UCSD-AML1 (cell line): ENCODE results near the gene RPS6KA4.
A peak's percentile ranks its signal among the peaks of the same experiment; 100 is the strongest.

Experiments used
- DNase-seq: peaks from one replicate; lab custom pipeline; 2025; ENCODE audit not compliant: unreplicated experiment; lab: John Stamatoyannopoulos, UW

RPS6KA4 gene

GRCh38 chr11:64344787-64345186 lies 14.2 kb upstream of the RPS6KA4 start:
- DNase-seq = no peak

DNA sequence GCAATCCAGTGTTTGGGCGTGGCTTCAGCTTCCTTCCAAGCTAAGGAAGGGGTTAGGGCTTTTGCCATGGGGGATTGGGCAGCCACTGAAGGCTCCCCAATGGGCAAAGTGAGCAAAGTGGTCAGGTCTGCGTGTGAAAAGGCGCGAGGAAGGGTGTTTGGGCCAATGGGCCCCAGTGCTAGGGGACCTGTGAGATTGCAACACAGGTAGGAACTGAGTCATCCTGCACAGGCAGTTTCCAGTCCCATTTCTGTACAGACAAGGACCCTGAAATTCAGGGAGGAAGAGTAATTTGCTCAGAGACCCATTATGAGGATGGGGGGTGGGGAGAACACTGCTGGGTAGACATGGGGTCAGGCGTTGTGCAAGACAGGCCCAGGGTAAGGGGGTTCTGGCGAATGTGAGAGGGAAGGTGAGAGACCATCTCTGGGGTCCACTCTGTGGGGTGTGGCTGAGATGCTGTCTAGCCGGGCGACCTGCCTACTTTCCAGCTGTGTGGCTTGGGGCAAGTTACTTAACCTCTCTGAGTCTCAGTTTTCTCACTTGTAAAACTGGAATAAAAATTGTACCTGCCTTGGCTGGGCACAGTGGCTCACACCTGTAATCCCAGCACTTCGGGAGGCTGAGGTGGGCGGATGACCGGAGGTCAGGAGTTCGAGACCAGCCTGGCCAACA lies 11.6 kb upstream of the RPS6KA4 start:
- DNase-seq = no peak

GRCh38 chr11:64348383-64349024 lies 10.5 kb upstream of the RPS6KA4 start:
- no peak for DNase-seq

DNA sequence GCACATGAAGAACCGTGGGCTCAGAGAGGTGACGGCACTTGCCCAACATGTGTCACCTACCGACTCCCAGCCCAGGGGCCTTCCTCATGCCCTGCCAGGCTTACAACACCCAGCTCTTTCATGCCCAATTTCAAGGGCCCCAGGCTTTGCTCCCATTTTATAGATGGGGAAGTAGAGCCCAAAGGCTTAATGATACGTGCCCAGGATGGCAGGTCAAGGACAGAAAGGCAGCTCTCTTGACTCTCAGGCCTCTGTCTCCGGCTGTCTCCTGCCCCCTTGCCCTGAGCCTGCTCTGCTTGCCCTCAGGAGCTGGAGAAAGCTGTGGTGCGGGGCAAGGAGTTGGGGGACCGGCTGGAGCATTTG lies 10.0 kb upstream of the RPS6KA4 start:
- no peak for DNase-seq

DNA sequence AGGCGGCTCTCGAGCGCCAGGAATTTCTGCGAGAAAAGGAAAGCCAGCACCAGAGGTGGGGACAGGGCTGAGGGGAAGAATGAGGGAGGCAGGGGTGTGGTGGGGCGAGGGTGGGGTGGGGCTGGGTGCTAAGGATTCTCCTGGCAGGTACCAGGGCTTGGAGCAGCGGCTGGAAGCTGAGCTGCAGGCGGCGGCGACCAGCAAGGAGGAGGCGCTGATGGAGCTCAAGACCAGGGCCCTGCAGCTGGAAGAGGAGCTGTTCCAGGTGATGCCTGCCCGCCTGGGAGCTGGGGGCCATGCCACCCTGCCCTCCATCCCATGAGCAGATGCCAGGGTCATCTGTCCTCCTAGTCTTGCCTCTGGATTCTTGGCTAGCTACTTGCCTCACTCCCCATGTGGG lies 9.6 kb upstream of the RPS6KA4 start:
- no peak for DNase-seq

DNA sequence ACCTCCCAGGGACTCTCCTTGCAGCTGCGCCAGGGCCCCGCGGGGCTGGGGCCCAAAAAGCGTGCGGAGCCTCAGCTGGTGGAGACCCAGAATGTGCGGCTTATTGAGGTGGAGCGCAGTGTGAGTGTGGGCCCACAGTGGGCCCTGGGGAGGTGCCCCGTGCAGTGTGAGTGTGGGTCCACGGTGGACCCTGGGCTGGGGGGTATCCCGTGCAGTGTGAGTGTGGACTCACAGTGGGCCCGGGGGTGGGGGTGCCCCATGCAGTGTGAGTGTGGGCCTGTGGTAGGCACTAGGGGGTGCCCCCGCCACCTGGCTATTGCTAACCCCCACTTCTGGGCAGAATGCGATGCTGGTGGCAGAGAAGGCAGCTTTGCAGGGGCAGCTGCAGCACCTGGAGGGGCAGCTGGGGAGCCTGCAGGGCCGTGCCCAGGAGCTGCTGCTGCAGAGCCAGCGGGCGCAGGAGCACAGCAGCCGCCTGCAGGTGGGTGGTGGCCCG lies 7.8 kb upstream of the RPS6KA4 start:
- DNase-seq = no peak

DNA sequence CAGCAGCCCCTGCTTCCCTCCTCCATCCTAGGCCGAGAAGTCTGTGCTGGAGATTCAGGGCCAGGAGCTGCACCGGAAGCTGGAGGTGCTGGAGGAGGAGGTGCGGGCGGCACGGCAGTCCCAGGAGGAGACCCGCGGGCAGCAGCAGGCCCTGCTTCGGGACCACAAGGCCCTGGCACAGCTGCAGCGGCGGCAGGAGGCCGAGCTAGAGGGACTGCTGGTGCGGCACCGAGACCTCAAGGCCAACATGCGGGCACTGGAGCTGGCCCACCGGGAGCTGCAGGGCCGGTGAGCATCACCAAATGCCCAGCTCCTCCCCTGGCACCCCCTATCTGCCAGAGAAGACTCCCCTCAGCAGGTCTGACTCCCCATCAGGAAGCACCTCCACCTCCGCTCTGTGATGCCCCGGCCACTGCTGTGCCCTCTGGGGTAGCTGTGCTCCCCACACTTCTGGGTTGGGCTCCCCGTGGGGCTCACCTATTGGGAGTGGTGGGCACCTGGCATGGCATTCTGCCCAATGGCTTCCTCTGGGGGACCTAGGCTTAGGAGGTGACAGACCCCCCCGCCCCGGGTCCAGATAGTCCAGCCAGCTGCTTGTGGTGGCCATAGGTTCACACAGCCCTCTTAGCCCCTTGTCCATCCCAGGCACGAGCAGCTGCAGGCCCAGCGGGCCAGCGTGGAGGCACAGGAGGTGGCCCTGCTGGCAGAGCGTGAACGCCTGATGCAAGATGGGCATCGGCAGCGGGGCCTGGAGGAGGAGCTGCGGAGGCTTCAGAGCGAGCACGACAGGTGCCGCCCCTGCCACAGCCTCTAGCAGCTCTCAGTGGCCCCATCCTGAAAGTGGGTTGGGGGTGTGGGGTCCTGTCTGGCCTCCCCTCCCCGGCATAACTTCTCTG lies 6.6 kb upstream of the RPS6KA4 start:
- no peak for DNase-seq

- DNase-seq = no peak
These were observed 5.8 kb upstream of the RPS6KA4 start for GRCh38 chr11:64352995-64353714.

GRCh38 chr11:64353715-64354506 lies 5.1 kb upstream of the RPS6KA4 start:
- no peak for DNase-seq

DNA sequence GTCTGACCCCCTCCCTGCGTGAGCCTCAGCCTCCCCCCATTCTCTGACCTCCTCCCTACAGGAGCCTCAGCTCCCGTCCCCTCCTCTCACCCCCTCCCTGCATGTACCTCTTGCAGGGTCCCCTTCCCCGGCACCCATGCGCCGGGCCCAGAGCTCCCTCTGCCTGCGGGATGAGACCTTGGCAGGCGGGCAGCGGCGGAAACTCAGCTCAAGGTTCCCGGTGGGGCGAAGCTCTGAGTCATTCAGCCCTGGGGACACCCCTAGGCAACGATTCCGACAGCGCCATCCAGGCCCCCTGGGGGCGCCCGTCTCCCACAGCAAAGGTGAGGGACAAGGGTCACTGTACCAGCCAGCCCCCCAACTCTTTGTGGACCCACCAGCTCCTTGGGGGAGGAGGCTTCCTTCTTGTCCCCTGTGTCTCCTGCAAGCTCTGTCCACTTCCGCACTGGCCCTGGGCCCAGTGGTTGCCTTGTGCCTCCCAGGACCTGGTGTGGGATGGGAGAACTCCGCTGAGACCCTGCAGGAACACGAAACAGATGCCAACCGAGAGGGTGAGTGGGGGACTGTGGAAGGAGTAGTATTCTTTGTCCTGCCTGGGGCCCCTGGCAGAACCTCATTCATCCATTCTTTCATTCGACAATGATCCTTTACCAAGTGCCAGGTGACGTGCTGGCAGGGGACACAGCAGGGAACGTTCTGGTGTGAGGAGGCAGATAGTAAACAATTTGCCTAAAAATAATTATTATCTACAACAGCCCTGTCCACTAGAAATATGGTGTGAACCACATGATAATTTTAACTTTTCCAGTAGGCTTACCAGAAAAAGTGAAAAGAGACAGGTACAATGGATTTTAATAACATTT lies 3.7 kb upstream of the RPS6KA4 start:
- peak; percentile 90 for DNase-seq

- DNase-seq = peak; percentile 73
These were observed 2.2 kb upstream of the RPS6KA4 start for GRCh38 chr11:64356498-64357411.

DNA sequence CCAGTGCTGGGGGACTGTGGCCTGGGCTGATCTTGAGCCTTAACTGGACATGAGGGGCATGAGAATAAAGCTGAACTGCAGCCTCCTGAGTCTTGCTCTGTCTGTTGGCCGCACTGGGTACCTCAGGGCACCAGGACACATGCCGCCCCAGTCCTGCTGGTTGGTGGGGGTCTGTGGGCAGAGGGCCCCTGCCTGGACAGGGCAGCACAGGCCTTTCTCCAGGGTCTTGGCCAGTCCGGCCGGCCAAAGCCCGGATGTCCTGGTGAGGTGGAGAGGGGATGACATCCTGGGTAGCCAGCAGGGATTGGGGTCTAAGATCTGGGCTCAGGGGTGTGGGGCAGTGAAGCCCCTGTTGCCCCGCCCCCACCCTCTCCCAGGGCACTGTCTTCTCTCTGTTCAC lies 1.5 kb upstream of the RPS6KA4 start:
- DNase-seq = no peak

- DNase-seq = no peak
These were observed 942 bp upstream of the RPS6KA4 start for GRCh38 chr11:64357904-64358535.

- no peak for DNase-seq
These were observed 441 bp upstream of the RPS6KA4 start for GRCh38 chr11:64358536-64358906.

DNA sequence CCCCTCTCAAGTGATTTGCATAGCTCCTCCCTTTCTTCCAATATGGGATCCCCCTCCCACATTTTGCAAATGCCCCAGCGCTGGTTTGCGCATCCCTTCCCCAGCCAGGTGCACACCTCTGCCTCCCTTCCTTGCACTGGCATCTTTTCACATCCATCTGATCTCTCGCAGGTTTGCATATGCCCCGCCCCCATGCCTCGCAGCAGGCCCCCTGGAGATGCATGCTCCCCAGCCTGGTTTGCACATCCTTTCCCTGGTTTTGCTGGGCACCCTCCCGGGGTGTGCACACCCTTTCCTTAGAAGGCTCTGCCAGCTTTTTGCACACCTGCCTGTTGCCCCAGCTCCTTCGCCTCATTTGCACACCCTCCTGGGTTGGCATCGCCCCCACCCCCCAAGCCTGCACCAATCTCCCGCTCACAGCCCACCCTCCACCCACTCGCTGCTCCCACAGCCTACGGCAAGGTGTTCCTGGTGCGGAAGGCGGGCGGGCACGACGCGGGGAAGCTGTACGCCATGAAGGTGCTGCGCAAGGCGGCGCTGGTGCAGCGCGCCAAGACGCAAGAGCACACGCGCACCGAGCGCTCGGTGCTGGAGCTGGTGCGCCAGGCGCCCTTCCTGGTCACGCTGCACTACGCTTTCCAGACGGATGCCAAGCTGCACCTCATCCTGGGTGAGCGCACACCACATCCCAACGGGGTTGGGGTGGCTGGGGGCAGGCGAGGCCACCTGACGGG lies 917 bp downstream of the RPS6KA4 start:
- no peak for DNase-seq

- DNase-seq = peak; percentile 38
These were observed 1.5 kb downstream of the RPS6KA4 start for GRCh38 chr11:64360448-64360921.

DNA sequence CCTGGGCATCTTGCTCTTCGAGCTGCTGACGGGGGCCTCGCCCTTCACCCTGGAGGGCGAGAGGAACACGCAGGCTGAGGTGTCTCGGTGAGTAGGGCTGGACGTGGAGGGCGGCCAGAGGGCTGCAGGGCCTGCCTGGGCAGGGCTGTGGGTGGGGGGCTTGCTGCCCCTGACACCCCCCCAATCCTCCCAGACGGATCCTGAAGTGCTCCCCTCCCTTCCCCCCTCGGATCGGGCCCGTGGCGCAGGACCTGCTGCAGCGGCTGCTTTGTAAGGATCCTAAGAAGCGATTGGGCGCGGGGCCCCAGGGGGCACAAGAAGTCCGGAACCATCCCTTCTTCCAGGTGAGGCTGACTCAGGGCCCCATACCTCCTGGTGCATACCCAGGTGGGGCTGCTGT lies 2.7 kb downstream of the RPS6KA4 start:
- DNase-seq = no peak
